ENCODE measurements around the gene INIP.
"Not testable (repeated sequence)": the region's sequence is repeated elsewhere in the genome, so short reads cannot be mapped to it uniquely, and the experiment has no call there.

INIP gene

DNA sequence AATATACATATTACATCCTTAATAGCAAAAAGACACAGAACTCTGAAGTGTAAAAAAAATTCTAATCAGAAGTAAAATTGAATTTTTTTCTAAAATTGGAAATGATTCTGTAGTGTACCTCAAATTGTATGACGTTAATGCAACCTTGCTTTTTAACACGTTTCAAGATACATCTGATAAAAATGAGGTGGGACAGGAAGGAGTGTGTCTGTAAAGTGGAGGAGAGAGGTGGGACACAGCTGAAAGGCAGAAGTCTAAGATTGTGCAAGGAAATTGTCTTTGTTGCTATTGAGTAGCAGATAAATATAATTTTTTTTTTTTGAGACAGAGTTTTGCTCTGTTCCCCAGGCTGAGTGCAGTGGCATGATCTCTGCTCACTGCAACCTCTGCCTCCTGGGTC, 17.0 kb upstream of the INIP start:
- no peak for DNase-seq (ENCODE audit: low spot score)

GRCh38 chr9:112731971-112732370, 14.1 kb upstream of the INIP start:
- no peak for DNase-seq (ENCODE audit: low spot score)

DNA sequence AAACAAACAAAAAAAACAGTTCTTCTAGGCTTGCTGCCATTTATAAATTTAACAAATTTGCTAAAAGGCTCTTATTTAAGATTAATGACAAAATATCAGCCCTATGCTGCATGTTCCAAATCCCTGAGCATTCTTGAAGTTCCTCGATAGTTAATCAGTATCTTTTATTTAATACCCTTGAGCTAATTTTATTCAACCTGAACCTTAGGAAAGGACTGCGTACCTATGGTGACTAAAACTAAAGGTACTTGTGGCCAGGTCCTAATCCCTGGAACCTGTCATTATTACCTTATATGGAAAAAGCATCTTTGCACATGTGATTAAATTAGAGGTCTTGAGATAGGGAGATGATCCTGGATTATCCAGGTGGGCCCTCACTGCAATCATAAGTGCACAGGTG, 10.5 kb upstream of the INIP start:
- DNase-seq (ENCODE audit: low spot score), result no peak

DNA sequence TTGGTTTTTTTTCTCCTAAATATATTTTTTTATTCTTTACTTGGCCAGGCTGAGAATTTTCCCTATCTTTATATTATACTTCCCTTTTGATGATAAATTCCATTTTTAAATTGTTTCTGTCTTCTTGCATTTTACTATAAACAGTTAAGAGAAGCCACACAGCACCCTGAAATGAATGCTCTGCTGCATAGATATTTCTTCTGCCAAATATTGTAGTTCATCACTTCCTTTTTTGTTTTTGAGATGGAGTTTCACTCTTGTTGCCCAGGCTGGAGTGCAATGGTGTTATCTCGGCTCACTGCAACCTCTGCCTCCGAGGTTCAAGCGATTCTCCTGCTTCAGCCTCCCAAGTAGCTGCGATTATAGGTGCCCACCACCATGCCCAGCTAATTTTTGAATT, 8.5 kb upstream of the INIP start:
- DNase-seq (ENCODE audit: low spot score), result no peak

- no peak for DNase-seq (ENCODE audit: low spot score)
These were observed 8.0 kb upstream of the INIP start for GRCh38 chr9:112725961-112726360.

- DNase-seq (ENCODE audit: low spot score), result not testable (repeated sequence)
These were observed 4.8 kb upstream of the INIP start for GRCh38 chr9:112722749-112723148.

DNA sequence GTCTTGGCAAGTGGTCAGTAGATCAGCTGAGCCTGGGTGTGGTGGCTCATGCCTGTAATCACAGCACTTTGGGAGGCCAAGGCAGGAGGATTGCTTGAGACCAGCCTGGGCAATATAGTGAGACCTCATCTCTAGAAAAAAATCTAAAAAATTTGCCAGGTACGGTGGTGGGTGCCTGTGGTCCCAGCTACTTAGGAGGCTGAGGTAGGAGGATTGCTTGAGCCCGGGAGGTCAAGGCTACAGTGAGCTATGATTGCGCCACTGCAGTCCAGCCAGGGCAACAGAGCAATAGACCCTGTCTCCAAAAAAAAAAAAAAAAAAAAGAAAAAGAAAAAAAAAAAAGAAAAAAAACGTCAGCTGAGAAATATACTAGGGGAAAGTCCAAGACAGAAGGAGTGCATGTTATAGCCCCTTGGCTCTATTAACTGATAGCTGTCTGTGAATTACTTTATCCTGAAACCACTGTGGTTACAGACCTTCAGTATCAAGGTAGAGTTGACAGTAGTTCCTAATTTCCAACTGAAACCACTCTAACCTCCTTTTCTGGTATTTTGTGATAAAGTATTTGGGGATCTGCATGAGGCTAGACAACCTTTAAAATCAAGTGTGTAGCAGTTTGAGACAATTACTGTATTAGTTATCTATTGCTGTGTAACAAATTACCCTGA, 2.3 kb upstream of the INIP start:
- no peak for DNase-seq (ENCODE audit: low spot score)

DNA sequence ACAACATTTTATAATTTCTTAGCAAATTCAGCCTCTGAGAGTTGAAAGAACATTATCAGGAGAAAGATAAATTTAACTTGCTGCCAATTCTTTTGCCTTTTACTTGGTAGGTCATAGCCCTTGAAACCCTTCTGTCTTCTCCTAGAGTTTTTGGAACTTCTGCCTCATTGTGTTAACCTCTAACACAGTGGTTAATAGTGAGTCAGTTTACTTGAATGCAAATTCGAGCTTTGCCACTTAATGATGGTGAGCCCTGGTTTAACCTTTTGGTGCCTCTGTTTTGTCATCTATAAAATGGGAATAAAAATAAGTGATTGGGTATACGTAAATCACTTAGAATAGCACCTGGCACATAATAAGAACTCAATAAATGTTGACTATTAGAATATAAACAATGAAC, 1.8 kb upstream of the INIP start:
- DNase-seq (ENCODE audit: low spot score), result no peak

DNA sequence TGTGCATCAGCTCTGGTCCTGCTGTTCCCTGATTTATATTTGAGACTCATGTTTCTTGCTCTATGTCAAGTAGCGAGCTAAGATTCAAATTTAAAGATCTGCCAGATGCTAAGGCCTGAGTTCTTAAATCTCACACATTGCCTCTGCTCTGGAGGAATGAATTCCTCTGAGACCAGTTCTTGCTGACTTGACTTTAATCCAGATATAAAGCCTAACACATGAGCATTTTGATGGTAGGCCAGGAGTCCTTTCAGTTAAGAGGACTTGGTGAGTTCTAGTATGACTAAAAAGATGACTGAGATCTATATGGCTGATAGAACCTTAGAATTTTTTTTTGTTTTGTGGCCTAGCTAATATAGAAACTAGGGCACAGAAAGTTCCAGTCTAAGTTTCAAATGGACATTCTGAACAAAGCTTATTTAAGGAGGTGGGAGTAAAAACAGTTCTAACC, 1.3 kb upstream of the INIP start:
- no peak for DNase-seq (ENCODE audit: low spot score)

GRCh38 chr9:112712678-112713077, 5.2 kb downstream of the INIP start:
- no peak for DNase-seq (ENCODE audit: low spot score)

DNA sequence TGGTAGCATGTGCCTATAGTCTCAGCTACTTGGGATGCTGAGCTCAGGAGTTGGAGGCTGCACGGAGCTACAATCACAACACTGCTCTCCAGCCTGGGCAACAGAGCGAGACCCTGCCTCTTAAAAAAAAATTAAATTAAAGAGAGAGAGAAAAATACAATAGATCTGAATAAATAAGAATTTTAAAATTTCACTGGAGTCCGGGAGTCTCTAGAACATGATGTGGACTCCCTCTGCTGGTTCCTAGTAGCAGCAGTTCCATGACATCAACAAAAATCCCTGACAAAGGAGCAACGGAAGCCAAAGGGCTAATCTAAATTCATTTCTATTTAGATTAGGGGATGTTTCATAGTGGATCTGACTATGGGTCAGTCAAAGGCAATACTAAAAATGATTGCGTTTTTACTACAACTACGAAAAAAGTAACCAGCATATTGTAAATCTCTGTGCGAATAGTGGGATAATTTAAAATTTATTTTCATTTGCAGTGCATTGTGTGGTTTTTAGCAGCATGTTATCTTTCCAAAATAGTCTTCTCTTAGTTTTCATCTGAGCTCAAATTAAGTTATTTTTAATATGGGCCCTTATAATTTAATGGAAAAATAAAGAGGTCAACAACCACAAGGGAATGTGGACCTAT, 6.7 kb downstream of the INIP start:
- DNase-seq (ENCODE audit: low spot score), result peak; percentile 41

DNA sequence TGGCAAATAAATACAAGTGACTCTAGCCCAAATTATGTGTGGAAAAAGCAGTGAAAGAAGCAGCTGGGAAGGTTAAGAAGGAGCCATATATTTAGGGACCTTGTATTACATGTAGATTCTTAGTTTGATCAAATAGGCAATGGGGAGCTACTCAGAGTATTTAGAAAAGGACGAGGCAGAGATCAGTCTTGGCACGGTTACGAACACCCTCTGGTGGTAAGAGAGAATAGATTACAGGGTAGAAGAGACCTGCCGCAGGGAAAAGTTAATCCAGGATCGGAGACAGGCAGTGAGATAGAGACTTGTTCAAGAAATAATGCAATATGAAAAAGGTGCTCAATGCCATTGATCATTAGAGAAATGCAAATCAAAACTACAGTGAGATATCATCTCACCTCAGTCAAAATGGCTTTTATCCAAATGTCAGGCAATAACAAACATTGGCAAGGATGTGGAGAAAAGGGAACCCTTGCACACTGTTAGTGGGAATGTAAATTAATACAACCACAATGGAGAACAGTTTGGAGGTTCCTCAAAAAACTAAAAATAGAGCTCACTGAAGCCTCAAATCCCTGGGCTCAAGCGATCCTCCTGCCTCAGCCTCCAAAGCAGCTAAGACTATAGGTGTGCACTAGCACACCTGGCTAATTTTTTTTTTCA, 12.0 kb downstream of the INIP start:
- no peak for DNase-seq (ENCODE audit: low spot score)

DNA sequence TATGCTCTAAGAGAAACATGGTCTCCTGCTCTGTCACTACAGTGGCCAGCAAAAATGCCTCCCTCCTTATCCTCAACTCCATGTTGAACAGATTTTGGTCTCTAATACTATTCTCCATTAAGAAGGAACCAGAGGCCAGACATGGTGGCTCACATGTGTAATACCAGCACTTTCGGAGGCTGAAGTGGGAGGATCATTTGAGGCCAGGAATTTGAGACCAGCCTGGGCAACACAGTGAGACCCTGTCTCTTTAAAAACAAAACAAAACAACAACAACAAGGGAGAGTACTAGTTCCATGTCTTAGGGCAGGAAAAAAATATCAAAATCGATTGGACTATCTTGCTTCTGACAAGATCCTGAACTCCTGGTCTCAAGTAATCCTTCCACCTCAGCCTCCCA, 14.6 kb downstream of the INIP start:
- no peak for DNase-seq (ENCODE audit: low spot score)

- no peak for DNase-seq (ENCODE audit: low spot score)
These were observed 17.8 kb downstream of the INIP start for GRCh38 chr9:112700085-112700484.

- no peak for DNase-seq (ENCODE audit: low spot score)
These were observed 18.7 kb downstream of the INIP start for GRCh38 chr9:112699230-112699629.

DNA sequence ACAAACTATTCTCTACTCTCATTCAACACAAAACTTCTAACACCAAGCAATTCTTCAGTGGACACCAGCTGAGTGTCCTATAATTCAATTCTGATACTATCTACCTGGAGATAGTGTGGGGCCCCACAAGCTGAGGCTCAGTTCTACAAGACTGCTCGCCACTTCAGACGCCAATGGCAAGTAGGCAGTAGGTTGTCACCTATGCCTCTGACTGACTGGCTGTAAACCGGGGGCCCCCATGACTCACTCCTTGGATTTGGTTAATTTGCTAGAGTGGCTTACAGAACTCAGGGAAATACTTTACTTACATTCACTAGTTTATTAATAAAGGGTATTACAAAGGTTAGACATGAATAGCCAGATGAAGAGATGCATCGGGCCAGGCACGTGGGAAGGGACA, 21.5 kb downstream of the INIP start:
- no peak for DNase-seq (ENCODE audit: low spot score)

- no peak for DNase-seq (ENCODE audit: low spot score)
These were observed 23.0 kb downstream of the INIP start for GRCh38 chr9:112694706-112695555.

- no peak for DNase-seq (ENCODE audit: low spot score)
These were observed 28.7 kb downstream of the INIP start for GRCh38 chr9:112689161-112689740.

DNA sequence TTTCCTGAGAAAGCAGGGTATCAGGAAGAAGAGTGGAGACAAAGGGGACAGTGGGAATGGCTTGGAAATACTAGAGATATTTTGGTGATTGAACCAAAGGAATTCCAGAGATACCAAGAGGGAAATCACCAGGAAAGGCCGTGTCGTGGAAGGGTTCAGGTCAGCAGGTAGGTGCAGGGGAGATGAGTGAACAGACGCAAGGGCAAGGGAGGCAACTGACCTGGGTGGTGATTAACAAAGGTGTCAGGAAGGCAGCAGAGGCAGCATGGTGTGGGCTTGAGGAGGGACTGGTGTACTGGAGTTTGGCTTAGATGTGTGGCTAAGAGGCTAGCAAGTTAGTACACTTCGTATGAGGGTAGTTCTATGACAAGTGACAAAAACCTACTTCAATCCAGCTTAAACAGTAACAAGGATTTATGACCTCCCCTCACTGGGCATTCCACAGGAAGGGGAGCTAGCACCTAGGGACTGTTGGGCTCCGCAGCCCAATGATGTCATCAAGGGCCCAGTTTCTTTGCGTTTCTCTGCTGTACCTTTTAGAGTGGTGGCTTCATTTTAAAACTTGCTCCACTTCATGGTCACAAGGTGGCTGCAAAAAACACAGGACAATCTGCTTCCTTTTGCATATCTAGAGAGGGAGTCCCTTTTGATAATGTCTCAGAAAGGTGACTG, 37.0 kb downstream of the INIP start:
- DNase-seq (ENCODE audit: low spot score), result no peak

- no peak for DNase-seq (ENCODE audit: low spot score)
These were observed 40.9 kb downstream of the INIP start for GRCh38 chr9:112677040-112677439.

GRCh38 chr9:112673221-112673620, 44.7 kb downstream of the INIP start:
- not testable (repeated sequence) for DNase-seq (ENCODE audit: low spot score)

Measured in COLO829 (cell line).